LHCN-M2 (cell line): ENCODE results near the gene VAMP3. TPM values are rescaled to one million over a fixed set of nuclear protein-coding genes. Genes with fewer than 3 reads are reported as not detected.

ENCODE experiments used
- DNase-seq: peaks from one replicate; pipeline ENCODE4 v3.0.0-alpha.2; 2012; ENCODE audit warnings: low read depth
- total RNA-seq: library from RNA; depleted of rRNA; stranded (reverse); fragments of >200 nt; gene quantifications from 2 replicates; pipeline ENCODE4 v1.2.3, GENCODE V29; 2014; rRNA removed

VAMP3 gene
- total RNA-seq, 1 experiment from 2014 or later = 161 TPM

- no peak for DNase-seq
Observed at GRCh38 chr1:7811476-7811875, 40.4 kb downstream of the VAMP3 start.

DNA sequence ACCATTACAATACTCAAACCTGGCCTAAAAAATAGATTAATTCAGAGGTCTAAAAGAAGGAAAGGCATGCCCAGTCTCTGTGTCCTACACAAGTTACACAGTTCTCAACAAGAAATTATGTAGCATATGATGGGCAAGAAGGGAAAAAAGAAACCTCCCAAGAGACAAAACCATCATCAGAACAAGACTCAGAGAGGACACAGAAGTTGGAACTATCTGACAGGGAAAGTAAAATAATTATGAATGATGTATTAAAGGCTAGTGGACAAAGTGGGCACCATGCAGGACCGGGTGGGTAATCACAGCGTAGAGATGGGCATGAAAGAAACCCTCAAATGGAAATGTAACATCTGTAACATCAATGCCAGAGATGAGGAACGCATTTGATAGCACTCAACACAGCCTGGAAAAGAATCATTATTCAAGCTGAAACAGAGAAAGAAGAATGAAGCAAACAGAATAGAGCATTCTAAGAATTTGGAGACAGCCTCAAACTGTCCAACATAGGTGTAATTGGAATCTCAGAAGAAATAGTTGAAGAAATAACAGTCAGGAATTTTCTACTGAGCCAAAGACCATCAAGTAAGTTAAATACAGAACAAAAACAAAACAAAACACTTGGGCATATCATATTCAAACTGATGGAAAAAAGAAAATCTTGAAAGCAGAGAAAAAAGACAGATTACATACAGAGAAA is 42.7 kb downstream of the VAMP3 start:
- DNase-seq = no peak

GRCh38 chr1:7821282-7821681 is 50.2 kb downstream of the VAMP3 start:
- DNase-seq = no peak

DNA sequence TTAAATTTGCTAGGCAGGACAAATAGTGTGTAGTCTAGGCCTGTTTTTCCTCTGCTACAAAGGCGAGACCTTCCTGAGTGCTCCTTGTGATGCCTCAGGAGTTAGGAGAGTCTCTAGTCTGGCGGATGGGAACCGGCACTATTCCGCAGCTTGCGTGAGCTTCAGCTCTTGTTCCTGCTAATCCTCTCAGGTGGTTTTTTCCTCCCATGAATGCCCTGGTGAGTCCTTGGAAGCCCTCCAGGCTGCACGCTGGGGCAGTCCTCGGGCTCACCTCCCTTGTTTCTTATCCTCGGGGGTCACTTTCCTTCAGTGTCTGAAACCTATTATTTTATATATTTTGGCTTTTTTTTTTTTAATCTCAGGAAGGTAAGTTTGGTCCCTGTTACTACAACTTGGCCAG is 53.6 kb downstream of the VAMP3 start:
- DNase-seq = no peak

- DNase-seq = no peak
Observed at GRCh38 chr1:7826363-7826762, 55.3 kb downstream of the VAMP3 start.

DNA sequence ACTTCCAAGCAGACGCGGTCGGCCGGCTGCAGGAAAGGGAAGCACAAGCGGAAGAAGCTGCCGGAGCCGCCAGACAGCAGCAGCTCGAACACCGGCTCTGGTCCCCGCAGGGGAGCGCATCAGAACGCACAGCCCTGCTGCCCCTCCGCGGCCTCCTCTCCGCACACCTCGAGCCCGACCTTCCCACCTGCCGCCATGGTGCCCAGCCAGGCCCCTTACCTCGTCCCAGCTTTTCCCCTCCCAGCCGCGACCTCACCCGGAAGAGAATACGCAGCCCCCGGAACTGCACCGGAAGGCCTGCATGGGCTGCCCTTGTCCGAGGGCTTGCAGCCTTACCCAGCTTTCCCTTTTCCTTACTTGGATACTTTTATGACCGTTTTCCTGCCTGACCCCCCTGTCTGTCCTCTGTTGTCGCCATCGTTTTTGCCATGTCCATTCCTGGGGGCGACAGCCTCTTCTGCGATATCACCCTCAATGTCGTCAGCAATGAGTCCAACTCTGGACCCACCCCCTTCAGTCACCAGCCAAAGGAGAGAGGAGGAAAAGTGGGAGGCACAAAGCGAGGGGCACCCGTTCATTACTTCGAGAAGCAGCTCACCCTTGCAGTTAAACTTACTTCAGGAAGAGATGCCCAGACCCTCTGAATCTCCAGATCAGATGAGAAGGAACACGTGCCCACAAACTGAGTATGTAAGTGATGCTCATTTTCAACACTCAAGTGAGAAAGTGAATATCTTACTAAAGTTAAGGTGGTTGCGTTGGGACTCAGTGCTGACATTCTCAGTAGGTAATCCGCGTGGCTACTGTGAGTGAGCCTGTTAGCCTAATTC is 56.2 kb downstream of the VAMP3 start:
- DNase-seq = no peak

Other genes starting within 250 kb of the VAMP3 start
- 2.5 and 3.1 TPM in 2 replicates for gene PER3, start 13.0 kb downstream of the VAMP3 start, total RNA-seq
- not detected in 2 replicates for gene UTS2, start 81.8 kb downstream of the VAMP3 start, total RNA-seq
- gene TNFRSF9, start 169.5 kb downstream of the VAMP3 start, total RNA-seq = 0.06 TPM in 1 of 2 replicates, not detected in the other
- 257 and 295 TPM in 2 replicates for gene PARK7, start 190.4 kb downstream of the VAMP3 start, total RNA-seq